Endodermal cell (in vitro differentiated cells): Measurements from ENCODE around the gene GAP43. TPM values are rescaled to one million over a fixed set of nuclear protein-coding genes. Genes with fewer than 3 reads are reported as not detected.

ENCODE experiments used
- DNase-seq: peaks from one replicate; pipeline ENCODE4 v3.0.0-alpha.2; 2017
- H3K27ac ChIP-seq: 2 replicates; pipeline ENCODE4 v1.5.1; 2013; ENCODE audit warnings: mild to moderate bottlenecking, low read depth, low read length, moderate library complexity
- H3K27me3 ChIP-seq: 2 replicates; pipeline ENCODE4 v1.6.1; 2013; ENCODE audit warnings: mild to moderate bottlenecking, low read length, moderate library complexity; ENCODE audit not compliant: insufficient read depth, control insufficient read depth, poor library complexity, severe bottlenecking
- H3K36me3 ChIP-seq: 2 replicates; pipeline ENCODE4 v1.7.0; 2013; ENCODE audit warnings: mild to moderate bottlenecking, low read length, moderate library complexity; ENCODE audit not compliant: control insufficient read depth, insufficient read depth
- H3K4me1 ChIP-seq: one replicate; pipeline ENCODE4 v1.7.0; 2013; ENCODE audit warnings: low read length; ENCODE audit not compliant: control insufficient read depth, insufficient read depth
- H3K4me3 ChIP-seq: 2 replicates; pipeline ENCODE4 v1.5.1; 2013; ENCODE audit warnings: mild to moderate bottlenecking, low read length, moderate library complexity
- H3K9ac ChIP-seq: 2 replicates; pipeline ENCODE4 v1.6.1; 2013; ENCODE audit warnings: mild to moderate bottlenecking, low read length, moderate library complexity; ENCODE audit not compliant: poor library complexity, severe bottlenecking; ENCODE audit errors: extremely low read depth
- H3K9me3 ChIP-seq: 2 replicates; pipeline ENCODE4 v1.6.1; 2013; ENCODE audit warnings: mild to moderate bottlenecking, low read length, moderate library complexity; ENCODE audit not compliant: control insufficient read depth
- H3K27ac Mint-ChIP-seq: 2 replicates; pipeline ENCODE4 v1.8.0; 2020; ENCODE audit warnings: mixed read lengths
- H3K27me3 Mint-ChIP-seq: 2 replicates; pipeline ENCODE4 v1.8.0; 2021; ENCODE audit warnings: mild to moderate bottlenecking, mixed read lengths; ENCODE audit not compliant: insufficient read depth
- H3K36me3 Mint-ChIP-seq: 2 replicates; pipeline ENCODE4 v1.8.0; 2020; ENCODE audit warnings: low read depth, mixed read lengths
- H3K4me1 Mint-ChIP-seq: 2 replicates; pipeline ENCODE4 v1.8.0; 2020; ENCODE audit warnings: mixed read lengths
- H3K4me3 Mint-ChIP-seq: 2 replicates; pipeline ENCODE4 v1.8.0; 2020; ENCODE audit warnings: mild to moderate bottlenecking, moderate library complexity, mixed read lengths
- H3K9me3 Mint-ChIP-seq: 2 replicates; pipeline ENCODE4 v1.8.0; 2020; ENCODE audit warnings: mild to moderate bottlenecking, mixed read lengths
- CTCF ChIP-seq: fragments of 200-600 bp; sonication (generic); conservative IDR thresholded peaks from 2 replicates; pipeline ENCODE4 v1.5.0; 2021; ENCODE audit warnings: antibody characterized with exemption, mild to moderate bottlenecking
- WGBS, 2 experiments: methylation state at CpG; one replicate each; pipeline versions ENCODE4 v1.1.5 to v1.1.7; 2013; ENCODE audit warnings: missing lambda C conversion rate in 2 of 2, mixed read lengths in 1 of 2; ENCODE audit not compliant: insufficient coverage in 1 of 2, insufficient read length in 1 of 2; 5-methylcytosine and 5-hydroxymethylcytosine counted together
- total RNA-seq, 2 donors: library from RNA; stranded (reverse); fragmentation: NEBNext Ultra II Directional in 1 of 2; extraction: Animal tissue kit (Norgen Biotek cat#: 25700) in 1 of 2; gene quantifications; 2 replicates in 1 of 2; 3 replicates in 1 of 2; pipeline ENCODE4 v1.2.1, GENCODE V29; 2021

GAP43 gene
- total RNA-seq, 2 donors from 2014 or later = 1.5 to 8.0 TPM

GRCh38 chr3:115588201-115589115 is 34.9 kb upstream of the GAP43 start:
- 89 to 92% methylated on average over 2 to 5 of the region's 5 CpGs for WGBS, 2 experiments
- peaks cover 4% of the 10 kb centered on the region for H3K9me3 Mint-ChIP-seq
- Histone ChIP-seq H3K36me3 (no peaks in the 10 kb centered on the region), H3K27me3 (peaks cover 8% of the 10 kb centered on the region), H3K4me1 (no peaks in the 10 kb centered on the region), H3K9me3 (no peaks in the 10 kb centered on the region), H3K27ac (no peak overlapping the region), H3K9ac (no peak overlapping the region), H3K4me3 (no peak overlapping the region)
- DNase-seq = no peak
- H3K36me3 Mint-ChIP-seq = no peaks in the 10 kb centered on the region
- no peak overlapping the region for H3K4me3 Mint-ChIP-seq
- H3K27me3 Mint-ChIP-seq = no peaks in the 10 kb centered on the region
- H3K27ac Mint-ChIP-seq = no peak overlapping the region
- H3K4me1 Mint-ChIP-seq = no peaks in the 10 kb centered on the region
- no peak for TF ChIP-seq CTCF

GRCh38 chr3:115590873-115591272 is 32.4 kb upstream of the GAP43 start:
- Histone ChIP-seq H3K9ac (no peak overlapping the region), H3K27ac (no peak overlapping the region), H3K27me3 (peaks cover 5% of the 10 kb centered on the region), H3K36me3 (no peaks in the 10 kb centered on the region), H3K9me3 (peaks cover 18% of the 10 kb centered on the region), H3K4me3 (no peak overlapping the region), H3K4me1 (no peaks in the 10 kb centered on the region)
- H3K9me3 Mint-ChIP-seq = peaks cover 20% of the 10 kb centered on the region
- no peaks in the 10 kb centered on the region for H3K27me3 Mint-ChIP-seq
- no peak for TF ChIP-seq CTCF
- no peak overlapping the region for H3K27ac Mint-ChIP-seq
- WGBS, 2 experiments = 92 to 93% methylated on average over 2 to 3 of the region's 3 CpGs
- H3K4me3 Mint-ChIP-seq = no peak overlapping the region
- H3K36me3 Mint-ChIP-seq = no peaks in the 10 kb centered on the region
- H3K4me1 Mint-ChIP-seq = no peaks in the 10 kb centered on the region
- DNase-seq = no peak

GRCh38 chr3:115595611-115596275 is 27.6 kb upstream of the GAP43 start:
- 96 to 100% methylated on average over 2 of the region's 2 CpGs for WGBS, 2 experiments
- Mint-ChIP-seq H3K4me1 (no peaks in the 10 kb centered on the region), H3K36me3 (peaks cover 5% of the 10 kb centered on the region), H3K27ac (no peak overlapping the region), H3K4me3 (no peak overlapping the region), H3K9me3 (peaks cover 32% of the 10 kb centered on the region), H3K27me3 (no peaks in the 10 kb centered on the region)
- H3K36me3 ChIP-seq = no peaks in the 10 kb centered on the region
- no peaks in the 10 kb centered on the region for H3K27me3 ChIP-seq
- no peak for DNase-seq
- H3K9ac ChIP-seq = no peak overlapping the region
- H3K9me3 ChIP-seq = peaks cover 22% of the 10 kb centered on the region
- H3K27ac ChIP-seq = no peak overlapping the region
- no peak for TF ChIP-seq CTCF
- no peak overlapping the region for H3K4me3 ChIP-seq
- H3K4me1 ChIP-seq = no peaks in the 10 kb centered on the region
